K562 (cell line): ENCODE data around the gene OPRL1. TPM values are rescaled to one million over a fixed set of nuclear protein-coding genes. Genes with fewer than 3 reads are reported as not detected.
"Not testable (repeated sequence)": the region's sequence is repeated elsewhere in the genome, so short reads cannot be mapped to it uniquely, and the experiment has no call there.

Experiments used
- ATAC-seq: fragments of 200-7000 bp; cut with Tn5 transposase; 3 replicates; pipeline ENCODE4 v1.9.1; 2020; ENCODE audit warnings: moderate library complexity
- BruUV-seq: library from RNA; stranded (reverse); fragments of 400-500 nt; replicated peaks from 2 replicates; lab custom pipeline; 2021; lab: Mats Ljungman, UMichigan
- CTCF ChIA-PET: fragments of 300-600 bp; formaldehyde crosslinking; extraction: SDS; loops from one replicate; lab custom pipeline; 2021; ENCODE audit warnings: low intra/inter-chr PET ratio; lab: Yijun Ruan, JAX
- POLR2A ChIA-PET: fragments of 300-600, 350-650 bp; sonication (Branson Sonifier 250); formaldehyde crosslinking; extraction: SDS; loops from one replicate; lab custom pipeline; 2021; ENCODE audit warnings: antibody characterized with exemption, inconsistent platforms; lab: Yijun Ruan, JAX
- DNase-seq, 4 experiments: peaks; one replicate each; pipeline versions ENCODE4 v3.0.0 to v3.0.0-alpha.2; 2011 to 2018; ENCODE audit warnings: low spot score in 3 of 4, mixed read lengths in 3 of 4; ENCODE audit errors: extremely low read depth in 1 of 4
- FAIRE-seq: peaks from 2 replicates; lab custom pipeline; 2011; peaks lifted over from hg19 to GRCh38; lab: Jason Lieb, UNC
- H2AFZ ChIP-seq: 2 replicates; pipeline ENCODE4 v1.6.0; 2011; ENCODE audit warnings: low read depth, low read length, control low read depth, inconsistent platforms
- H3K27ac ChIP-seq: fragments of 200-600 bp; 3 replicates; pipeline ENCODE4 v1.8.0; 2011; ENCODE audit warnings: low read depth, mild to moderate bottlenecking, control low read depth, inconsistent platforms, low read length, moderate library complexity, mixed read lengths; ENCODE audit errors: extremely low read depth
- H3K27me3 ChIP-seq, 2 experiments: fragments of 300-600 bp in 1 of 2; 2 replicates in 1 of 2; 3 replicates in 1 of 2; pipeline versions ENCODE4 v1.6.0 to v1.8.0; 2011; ENCODE audit warnings: inconsistent platforms in 2 of 2, low read length in 2 of 2, mild to moderate bottlenecking in 1 of 2, mixed read lengths in 1 of 2, moderate library complexity in 1 of 2; ENCODE audit not compliant: control insufficient read depth in 2 of 2, insufficient read depth in 2 of 2
- H3K36me3 ChIP-seq: fragments of 300-600 bp; 3 replicates; pipeline ENCODE4 v1.8.0; 2011; ENCODE audit warnings: mild to moderate bottlenecking, low read length, inconsistent platforms; ENCODE audit not compliant: control insufficient read depth, insufficient read depth
- H3K4me1 ChIP-seq, 2 experiments: fragments of 200-600 bp in 1 of 2; replicated peaks in 1 of 2; 2 replicates in 1 of 2; 3 replicates in 1 of 2; pipeline versions ENCODE4 v1.5.1 to v1.8.0; 2011; ENCODE audit warnings: inconsistent platforms in 2 of 2, low read length in 2 of 2, mild to moderate bottlenecking in 1 of 2, mixed read lengths in 1 of 2, moderate library complexity in 1 of 2; ENCODE audit not compliant: control insufficient read depth in 2 of 2, insufficient read depth in 2 of 2
- H3K4me2 ChIP-seq: 2 replicates; pipeline ENCODE4 v1.6.1; 2011; ENCODE audit warnings: low read length, control low read depth, inconsistent platforms, mixed read lengths; ENCODE audit not compliant: insufficient read depth
- H3K4me3 ChIP-seq: fragments of 200-600 bp; sonication (generic), shearing (Covaris generic); 2 replicates; pipeline ENCODE4 v1.5.1; 2016; ENCODE audit warnings: control low read depth, inconsistent platforms
- H3K79me2 ChIP-seq: fragments of 200-600 bp; 3 replicates; pipeline ENCODE4 v1.8.0; 2011; ENCODE audit warnings: low read length, inconsistent platforms; ENCODE audit not compliant: control insufficient read depth, insufficient read depth
- H3K9ac ChIP-seq, 2 experiments: 2 replicates each; pipeline versions ENCODE4 v1.6.0 to v1.6.1; 2011; ENCODE audit warnings: low read depth in 2 of 2, low read length in 2 of 2, control low read depth in 1 of 2, inconsistent platforms in 1 of 2, mild to moderate bottlenecking in 1 of 2, mixed read lengths in 1 of 2; ENCODE audit not compliant: insufficient read depth in 1 of 2
- H3K9me1 ChIP-seq: one replicate; pipeline ENCODE4 v1.6.0; 2011; ENCODE audit warnings: inconsistent platforms, mild to moderate bottlenecking, low read length, moderate library complexity; ENCODE audit not compliant: control insufficient read depth, insufficient read depth
- H3K9me3 ChIP-seq: replicated peaks from 2 replicates; pipeline ENCODE4 v1.5.1; 2011; ENCODE audit warnings: low read depth, low read length, inconsistent platforms; ENCODE audit not compliant: control insufficient read depth, insufficient read depth
- H4K20me1 ChIP-seq: replicated peaks from 2 replicates; pipeline ENCODE4 v1.6.1; 2011; ENCODE audit warnings: low read length, inconsistent platforms, mixed read lengths; ENCODE audit not compliant: control insufficient read depth, insufficient read depth
- ADNP ChIP-seq: fragments of 200-800 bp; sonication (Bioruptor generic); IDR thresholded peaks from 2 replicates; pipeline ENCODE4 v1.6.1; 2016; ENCODE audit warnings: missing genetic modification characterization, missing compliant biosample characterization
- ARID2 ChIP-seq: fragments of 450-650 bp; IDR thresholded peaks from 2 replicates; pipeline ENCODE4 v1.6.1; 2017; ENCODE audit warnings: antibody characterized with exemption, mild to moderate bottlenecking
- TSC22D4 ChIP-seq: fragments of 450-650 bp; IDR thresholded peaks from 2 replicates; pipeline ENCODE4 v1.6.1; 2016; ENCODE audit warnings: missing genetic modification characterization, missing biosample characterization, control low read depth
- WGBS: fragments of 100-300 bp; shearing (Covaris generic); methylation state at CpG from one replicate; pipeline ENCODE4 v1.1.6; 2016; ENCODE audit warnings: low coverage, mixed read lengths; ENCODE audit not compliant: insufficient coverage; ENCODE audit errors: missing lambda C conversion rate; 5-methylcytosine and 5-hydroxymethylcytosine counted together
- in situ Hi-C: fragments of 300-500 bp; cut with MboI; formaldehyde crosslinking; loops from 4 replicates; pipeline ENCODE4 v1.15.0; 2018; ENCODE audit warnings: inconsistent platforms, mixed read lengths
- intact Hi-C: fragments of 100-400 bp; cut with micrococcal nuclease; formaldehyde crosslinking; loops from 2 replicates; pipeline ENCODE4 v1.14.2; 2022
- polyA plus RNA-seq, 8 experiments: library from polyadenylated mRNA; depleted of rRNA in 4 of 8; stranded (reverse) in 5 of 8; unstranded in 3 of 8; fragments of >200 nt; fragmentation: Nextera tagmentation in 2 of 8; fragmentation: Illumina TruSeq in 1 of 8; extraction: Ambion mirVana in 2 of 8; extraction: Trizol in 1 of 8; gene quantifications; 2 replicates each; pipeline versions ENCODE4 v1.2.1 to v1.2.3, GENCODE V29; 2011 to 2014; ENCODE audit warnings: inconsistent platforms in 1 of 8, missing spikeins in 1 of 8
- total RNA-seq, 7 experiments: library from RNA; depleted of rRNA in 6 of 7; stranded (reverse); fragments of >200 nt in 6 of 7; fragmentation: Illumina TruSeq in 2 of 7; extraction: Trizol in 2 of 7; gene quantifications; 2 replicates each; pipeline versions ENCODE4 v1.2.1 to v1.2.3, GENCODE V29; 2011 to 2021; ENCODE audit warnings: low replicate concordance in 1 of 7

The OPRL1 gene
- total and polyA plus RNA-seq, 9 of the 15 experiments (the other 6 are each of a cell fraction or from before 2014, with no cell fraction given): 0.06 to 0.33 (median 0.11) TPM; not detected in 2

DNA sequence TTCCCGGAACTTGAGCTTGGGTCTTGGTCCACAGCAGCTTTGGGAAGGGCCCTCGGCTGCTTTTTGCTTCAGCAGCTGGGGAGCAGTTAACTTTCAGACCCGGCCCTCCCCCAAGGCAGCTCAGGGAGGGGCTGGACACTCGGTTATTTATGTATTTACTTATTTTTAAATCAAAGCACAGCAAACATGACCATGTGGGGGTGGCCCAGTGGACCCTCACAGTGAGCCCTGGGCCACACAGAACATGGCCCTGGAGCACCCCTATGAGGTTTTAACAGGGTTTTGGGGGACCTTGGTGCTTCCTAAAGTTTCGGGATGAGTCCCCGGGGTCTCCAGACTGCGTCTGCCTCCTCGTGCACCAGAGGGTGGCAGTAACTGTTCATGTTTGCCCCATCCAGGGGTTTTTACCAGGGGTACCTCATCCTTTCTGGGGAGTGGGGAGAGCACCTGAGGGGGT is 54.1 kb downstream of the OPRL1 start (continued):
- TF ChIP-seq TSC22D4 (tag): no peak
- no peak for TF ChIP-seq ADNP (tag)
- no peak for TF ChIP-seq ARID2

DNA sequence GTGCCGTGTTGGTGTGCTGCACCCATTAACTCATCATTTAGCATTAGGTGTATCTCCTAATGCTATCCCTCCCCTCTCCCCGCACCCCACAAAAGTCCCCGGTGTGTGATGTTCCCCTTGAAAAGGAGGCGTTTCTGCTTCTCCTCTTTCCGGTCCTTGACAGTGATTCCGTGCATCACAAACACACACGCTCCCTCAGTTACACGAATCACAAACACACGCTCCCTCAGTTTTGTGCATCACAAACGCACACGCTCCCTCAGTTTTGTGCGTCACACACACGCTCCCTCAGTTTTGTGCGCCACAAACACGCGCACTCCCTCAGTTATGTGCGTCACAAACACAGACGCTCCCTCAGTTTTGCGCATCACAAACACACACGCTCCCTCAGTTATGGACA is 54.9 kb downstream of the OPRL1 start:
- BruUV-seq, H3K9ac ChIP-seq, H3K27ac ChIP-seq, ATAC-seq, H3K36me3 ChIP-seq, H3K9me3 ChIP-seq, H4K20me1 ChIP-seq, H3K4me1 ChIP-seq, H3K79me2 ChIP-seq, H2AFZ ChIP-seq, H3K4me3 ChIP-seq, DNase-seq, H3K9me1 ChIP-seq, intact Hi-C loops, CTCF ChIA-PET, FAIRE-seq, in situ Hi-C loops, H3K4me2 ChIP-seq, POLR2A ChIA-PET: not testable (repeated sequence)
- WGBS: 45% methylated on average over 20 of the region's 20 CpGs
- peaks cover 4 to 33% of the 10 kb centered on the region in 2 experiments; a peak in 4 of 5 replicates for H3K27me3 ChIP-seq
